HG03066 (cell line): ENCODE results near the gene NTRK1.

Experiments used
- ATAC-seq: cut with Tn5 transposase; IDR thresholded peaks from one replicate; pipeline ENCODE4 v1.9.1; 2021; ENCODE audit warnings: low read depth; ENCODE audit not compliant: unreplicated experiment

The NTRK1 gene

GRCh38 chr1:156836892-156837291 is 23.8 kb upstream of the NTRK1 start:
- no peak for ATAC-seq

DNA sequence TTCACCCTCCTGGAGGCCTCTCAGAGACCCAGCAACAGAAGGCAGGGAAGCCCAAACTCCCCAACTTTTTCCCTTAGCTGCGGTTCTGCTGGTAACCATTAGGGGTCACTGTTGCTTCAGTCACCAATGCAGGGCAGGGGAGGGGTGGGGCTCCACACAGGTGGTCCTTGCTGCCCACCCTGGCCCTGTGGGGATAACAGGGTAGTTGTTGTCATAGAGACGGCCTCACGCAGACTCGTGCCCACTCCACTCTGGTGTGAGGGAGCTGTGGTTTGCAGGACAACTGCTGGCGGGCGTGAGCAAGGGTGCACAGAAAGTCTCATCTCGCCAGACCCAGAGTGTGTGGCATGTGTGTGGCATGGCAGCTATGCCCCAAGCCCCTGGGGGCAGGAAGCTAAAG is 21.7 kb upstream of the NTRK1 start:
- no peak for ATAC-seq

DNA sequence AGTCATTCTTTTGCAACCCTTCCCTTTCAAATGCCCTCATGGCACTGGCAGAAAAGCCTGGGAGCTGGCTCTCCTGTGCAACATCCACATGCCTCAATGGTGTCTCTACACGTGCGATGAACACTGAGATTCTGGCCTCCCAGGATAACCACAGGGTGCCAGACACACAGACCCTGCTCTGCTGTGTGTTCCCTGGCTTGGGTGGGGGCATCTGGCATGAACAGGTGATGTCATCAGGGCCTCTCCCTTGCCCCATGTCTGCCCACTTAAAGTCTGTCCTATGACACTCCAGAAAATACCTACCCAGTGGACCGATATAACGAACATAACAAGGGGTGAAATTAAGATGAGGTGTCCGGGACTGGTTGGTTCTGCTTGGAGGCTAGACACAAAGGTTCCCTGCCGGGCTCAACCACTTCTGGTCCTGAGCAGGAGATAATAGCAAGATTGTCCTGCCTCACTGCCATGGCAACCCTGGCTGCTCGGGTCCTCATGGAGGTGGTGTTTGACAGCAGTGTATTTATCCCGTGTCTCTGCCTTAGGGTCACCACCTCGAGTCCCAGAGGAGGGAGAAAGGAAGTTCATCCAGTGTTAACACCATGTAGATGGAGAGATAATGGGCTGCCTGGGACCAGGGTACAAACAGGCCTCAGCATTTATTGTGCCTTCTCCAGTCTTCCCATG is 21.1 kb upstream of the NTRK1 start:
- ATAC-seq: no peak

DNA sequence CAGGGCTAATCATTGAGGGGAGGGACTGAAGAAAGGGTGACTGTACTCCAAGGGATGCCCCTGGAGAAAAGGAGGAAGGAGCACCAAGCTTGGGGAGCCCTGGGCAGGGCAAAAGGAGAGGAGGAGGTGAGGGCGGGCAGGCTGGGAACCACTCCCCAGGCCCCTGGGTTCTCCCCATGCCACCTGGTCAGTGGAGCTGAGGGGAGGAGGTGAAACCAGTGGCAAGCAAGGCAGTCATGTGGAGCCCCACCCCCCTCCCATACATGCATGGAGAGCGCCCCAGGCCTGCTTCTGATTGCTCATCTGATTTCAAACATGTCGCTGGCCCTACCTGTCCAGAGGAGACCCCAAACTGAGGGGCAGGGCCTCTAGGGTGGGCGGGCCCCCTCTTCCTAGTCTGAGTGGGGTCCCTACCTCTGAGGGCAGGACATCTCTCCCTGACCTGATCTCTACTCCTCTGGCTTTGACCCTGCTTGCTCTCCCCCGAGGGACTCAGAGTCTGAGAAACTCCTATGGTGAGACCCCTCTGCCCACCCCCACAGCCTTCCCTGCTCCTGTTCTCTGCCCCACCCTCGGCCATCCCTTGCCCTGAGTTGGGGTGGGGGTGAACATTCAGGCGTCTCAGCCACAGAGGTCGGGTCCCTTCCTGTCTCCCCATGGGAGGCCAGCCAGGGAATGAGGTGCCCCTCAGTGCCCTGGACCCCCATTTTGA is 20.3 kb upstream of the NTRK1 start:
- no peak for ATAC-seq

DNA sequence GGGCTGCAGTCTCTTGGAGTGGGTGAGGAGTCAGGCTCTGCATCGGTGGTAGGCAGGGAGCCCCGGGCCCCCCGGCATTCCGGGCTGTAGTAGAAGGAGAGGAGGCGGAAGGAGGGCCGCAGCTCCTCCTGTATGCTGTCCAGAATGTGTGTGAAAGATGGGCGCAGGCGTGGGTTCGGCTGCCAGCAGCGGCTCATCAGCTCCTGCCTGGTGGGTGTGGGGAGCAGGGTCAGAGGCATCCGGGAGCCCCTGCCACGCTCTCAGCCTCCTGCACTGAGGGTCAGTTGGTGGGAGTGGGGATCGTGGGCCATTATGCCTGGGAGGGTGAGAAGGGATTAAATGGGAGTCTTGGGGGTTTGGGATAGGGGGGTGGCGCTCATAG is 19.8 kb upstream of the NTRK1 start:
- no peak for ATAC-seq

- no peak for ATAC-seq
These were observed 19.3 kb upstream of the NTRK1 start for GRCh38 chr1:156841295-156841855.

GRCh38 chr1:156842618-156843300 is 17.9 kb upstream of the NTRK1 start:
- ATAC-seq: no peak

GRCh38 chr1:156844102-156844501 is 16.6 kb upstream of the NTRK1 start:
- ATAC-seq: no peak

DNA sequence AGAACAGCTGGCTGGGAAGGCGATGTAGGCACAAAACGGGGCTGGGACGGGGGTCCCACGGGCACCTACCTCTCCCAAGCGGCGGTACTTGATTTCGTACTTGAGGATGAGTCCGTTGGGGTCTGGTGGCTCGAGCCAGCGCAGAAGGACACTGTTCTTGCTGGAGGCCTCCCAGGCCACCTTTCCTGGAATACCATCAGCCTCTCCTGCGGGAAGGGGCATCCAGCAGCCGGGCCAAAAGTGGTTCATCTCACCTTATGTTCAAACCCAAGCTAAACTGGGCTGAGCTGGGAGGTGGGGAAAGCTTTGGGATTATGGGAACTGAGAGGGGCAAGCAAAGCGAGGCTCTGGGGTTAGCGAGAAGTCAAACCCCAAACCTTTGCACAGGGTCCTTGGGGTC is 16.0 kb upstream of the NTRK1 start:
- ATAC-seq: no peak

DNA sequence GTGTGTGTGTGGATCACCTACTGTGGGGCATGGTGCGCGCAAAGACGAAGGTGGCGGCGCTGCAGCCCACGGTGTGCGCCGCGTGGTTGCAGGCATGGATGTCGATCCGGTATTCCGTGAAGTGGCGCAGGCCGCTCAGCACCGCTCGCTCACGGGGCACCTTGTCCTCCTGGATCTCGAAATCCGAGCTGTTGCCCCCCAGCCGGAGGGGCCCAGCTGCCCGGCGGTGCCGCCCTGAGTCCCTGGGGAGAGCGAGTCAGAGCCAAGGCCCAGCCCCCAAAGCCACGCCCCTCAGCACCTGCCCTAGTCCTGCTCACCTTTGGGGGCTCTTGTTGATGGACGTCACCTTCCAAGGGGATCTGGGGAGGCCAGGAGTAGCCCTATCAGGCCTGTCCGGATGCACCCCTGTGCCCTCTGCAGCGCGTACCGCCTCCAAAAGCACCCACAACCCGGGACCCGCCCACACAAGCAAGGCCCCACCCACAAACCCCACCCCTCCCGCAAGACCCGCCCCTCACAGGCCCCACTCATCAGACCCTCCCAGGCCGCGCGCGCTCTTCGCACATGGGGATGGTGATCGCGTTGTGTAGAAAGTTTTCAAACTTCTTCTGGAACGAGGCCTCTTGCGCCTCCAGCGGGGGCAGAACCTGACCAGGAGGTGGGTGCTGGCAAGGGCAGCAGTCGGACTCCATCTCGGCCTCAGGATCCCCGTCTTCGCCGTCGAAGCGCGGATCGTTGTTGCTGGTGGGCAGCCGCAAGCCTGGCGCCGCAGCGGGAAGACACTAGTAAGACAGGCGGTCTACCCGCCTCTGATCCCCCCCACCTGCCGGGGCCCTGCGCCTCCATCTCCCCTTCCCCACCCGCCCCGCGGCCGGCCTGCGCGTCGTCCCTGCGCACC is 15.4 kb upstream of the NTRK1 start:
- no peak for ATAC-seq

GRCh38 chr1:156845953-156846545 is 14.6 kb upstream of the NTRK1 start:
- ATAC-seq: no peak

DNA sequence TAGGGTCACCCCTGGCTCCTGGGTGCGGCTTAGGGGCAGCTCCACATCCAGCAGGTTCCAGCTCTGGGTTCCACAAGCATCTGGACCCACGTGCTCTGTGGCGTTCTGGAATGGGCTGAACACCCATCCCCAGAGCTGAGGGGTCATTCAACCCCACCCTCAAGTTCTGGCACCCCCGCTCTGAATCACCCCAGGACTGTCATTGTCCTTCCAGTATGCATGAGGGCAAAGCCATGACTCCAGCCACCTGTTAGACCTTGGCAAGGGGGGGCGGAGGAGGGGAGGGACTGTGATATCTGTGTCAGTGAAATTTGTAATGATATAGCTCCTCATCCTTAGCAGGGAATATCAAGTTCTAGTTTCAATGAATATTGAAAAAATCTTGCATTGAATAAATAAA is 14.0 kb upstream of the NTRK1 start:
- no peak for ATAC-seq

DNA sequence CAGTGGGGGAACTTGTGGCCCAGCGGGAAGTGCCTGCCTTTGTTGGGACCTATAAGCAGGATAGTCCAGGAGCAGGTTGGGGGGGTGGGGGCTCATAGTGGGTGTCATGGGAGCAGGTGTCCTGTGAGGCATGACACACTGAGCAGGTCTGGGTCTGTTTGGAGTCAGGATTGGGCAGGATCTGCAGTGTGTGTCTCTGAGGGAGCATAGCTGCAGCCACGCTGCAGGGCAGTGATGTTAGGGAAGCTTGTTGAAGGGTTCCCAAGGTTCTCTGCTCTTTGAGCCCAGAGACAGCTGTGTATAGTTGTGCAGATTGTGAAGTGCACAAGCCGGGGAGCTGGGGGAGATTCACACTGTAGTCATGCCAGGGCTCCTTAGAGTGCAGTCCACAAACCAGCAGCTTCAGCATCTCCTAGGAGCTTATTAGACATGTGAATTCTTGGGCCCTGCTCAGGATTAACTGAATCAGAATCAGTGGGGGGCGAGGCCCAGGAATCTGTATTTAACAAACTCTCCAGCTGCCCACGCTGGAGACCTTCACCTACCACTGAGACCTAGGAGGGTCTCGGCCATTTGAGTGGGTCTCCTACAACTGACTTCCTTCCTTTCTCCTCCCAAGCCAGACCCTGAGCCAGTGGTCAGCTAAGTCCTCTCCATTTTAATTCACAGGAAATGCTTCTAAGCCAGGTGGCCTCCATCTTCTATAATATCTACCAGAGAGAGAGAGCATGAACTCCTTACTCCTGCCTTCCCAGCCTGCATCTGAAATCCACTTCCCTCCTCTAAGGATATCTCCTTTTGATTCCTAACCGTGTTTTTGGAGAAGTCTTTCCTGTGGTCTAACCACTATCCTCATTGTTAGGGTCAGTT is 12.8 kb upstream of the NTRK1 start:
- no peak for ATAC-seq

DNA sequence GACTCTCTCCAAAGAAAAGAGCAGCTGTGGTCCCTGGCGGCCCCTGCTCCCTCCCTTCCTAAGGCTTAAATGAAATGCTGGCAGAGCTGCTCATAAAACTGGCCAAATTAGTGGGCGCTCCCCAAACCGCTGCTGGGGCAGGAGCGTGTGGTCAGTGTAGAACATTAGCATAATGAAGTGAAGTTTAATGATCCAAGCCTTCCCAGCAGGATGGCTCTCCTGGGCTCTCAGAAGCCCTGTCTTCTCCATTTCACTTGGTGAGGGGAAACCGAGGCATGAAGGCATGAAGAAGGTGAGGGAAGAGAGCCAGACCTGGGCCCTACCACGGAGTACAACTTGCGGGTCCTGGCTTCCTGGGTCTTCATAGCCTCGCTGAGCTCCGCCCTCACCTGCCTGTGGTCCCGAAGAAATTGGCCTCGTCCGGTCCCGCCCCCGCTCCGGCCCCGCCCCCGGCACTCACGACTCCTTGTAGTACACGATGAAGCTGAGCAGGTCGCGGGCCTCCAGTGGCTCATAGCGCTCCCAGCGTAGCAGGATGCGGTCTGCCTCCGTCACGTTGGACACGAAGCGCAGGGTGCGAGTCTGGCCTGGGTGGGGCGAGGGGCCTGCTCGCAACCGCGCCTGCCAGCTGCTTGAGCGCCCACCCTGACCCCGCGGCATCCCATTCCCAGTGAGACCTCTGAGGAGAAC is 12.1 kb upstream of the NTRK1 start:
- no peak for ATAC-seq

GRCh38 chr1:156849151-156849496 is 11.5 kb upstream of the NTRK1 start:
- ATAC-seq: no peak

- no peak for ATAC-seq
These were observed 8.8 kb upstream of the NTRK1 start for GRCh38 chr1:156851779-156852417.

DNA sequence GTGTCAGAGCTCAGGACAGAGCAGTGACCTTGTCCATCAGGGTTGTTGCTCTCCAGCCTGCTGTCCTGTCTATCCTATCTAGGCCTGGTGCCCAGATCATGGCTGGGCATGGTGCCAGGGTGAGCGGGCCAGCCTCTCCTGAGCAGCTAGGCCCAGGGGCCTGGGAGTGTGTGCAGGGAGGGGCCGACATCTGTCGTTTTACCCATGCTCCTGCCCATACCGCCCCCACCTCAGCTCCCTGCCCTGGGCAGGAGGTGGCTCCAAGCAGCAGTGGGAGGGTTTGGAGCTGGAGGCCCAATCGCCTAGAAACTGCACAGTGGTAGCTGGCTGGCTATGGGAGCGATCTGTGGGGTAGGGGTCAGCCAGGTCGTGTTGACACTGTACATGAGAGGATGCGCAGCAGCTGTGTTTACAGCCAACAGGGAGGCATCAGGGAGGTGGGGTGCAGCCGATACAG is 8.2 kb upstream of the NTRK1 start:
- no peak for ATAC-seq

DNA sequence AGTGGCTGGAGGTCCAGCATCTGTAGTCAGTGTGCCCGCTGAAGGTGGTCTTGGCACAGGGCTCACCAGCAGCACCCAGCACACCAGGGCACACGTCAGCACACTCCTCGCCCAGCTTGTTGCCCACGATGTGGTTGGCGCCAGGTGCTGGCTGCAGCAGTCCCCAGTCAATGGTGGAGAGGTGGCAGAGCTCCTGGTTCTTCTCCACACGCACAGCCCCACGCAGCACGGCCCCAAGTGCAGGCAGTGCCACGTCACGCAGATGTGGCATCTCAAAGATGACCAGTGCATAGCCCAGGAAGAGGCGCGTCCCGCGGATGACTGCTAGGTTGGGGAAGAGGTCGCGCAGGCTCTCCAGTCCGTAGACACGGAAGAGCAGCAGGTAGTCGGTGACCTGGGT is 6.9 kb upstream of the NTRK1 start:
- no peak for ATAC-seq
